GM18519 (cell line): ENCODE results near the gene ZNF385C.

Experiments used
- ATAC-seq: cut with Tn5 transposase; IDR thresholded peaks from one replicate; pipeline ENCODE4 v1.9.1; 2021; ENCODE audit warnings: mild to moderate bottlenecking, moderate library complexity; ENCODE audit not compliant: unreplicated experiment, low FRiP score

The ZNF385C gene

GRCh38 chr17:42079541-42079940 is 18.7 kb downstream of the ZNF385C start:
- ATAC-seq = no peak

DNA sequence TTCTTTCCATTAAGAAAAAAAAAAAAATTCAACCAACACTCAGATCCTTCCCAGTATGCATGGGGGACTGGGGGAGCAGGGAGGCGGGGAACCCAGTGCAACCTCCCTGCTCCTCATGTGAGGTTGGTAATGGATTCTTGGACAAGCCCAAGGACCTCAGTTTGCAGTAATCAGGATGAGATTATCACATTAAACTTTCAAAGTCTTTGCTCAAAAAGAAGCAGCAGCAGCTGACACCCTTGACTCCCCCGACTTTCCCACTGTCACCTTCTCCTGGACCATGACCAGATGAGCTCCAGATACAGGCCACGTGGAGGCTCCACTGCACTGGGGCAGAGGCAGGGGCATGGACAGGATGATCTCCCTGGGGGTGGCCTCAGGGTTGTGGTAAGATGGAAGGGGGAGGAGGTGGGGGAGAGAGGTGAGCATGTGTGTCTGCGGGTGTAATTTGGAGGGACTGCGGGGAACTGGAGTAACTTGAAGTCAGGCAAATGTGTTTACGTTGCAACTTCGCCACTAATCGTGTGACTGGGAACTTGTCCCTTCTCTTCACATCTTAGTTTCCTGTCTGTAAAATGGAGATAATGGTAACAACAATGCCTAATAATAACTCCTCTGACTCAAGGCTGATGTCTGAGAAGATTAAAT is 19.8 kb downstream of the ZNF385C start:
- ATAC-seq = no peak

- ATAC-seq = no peak
These were observed 20.5 kb downstream of the ZNF385C start for GRCh38 chr17:42077755-42078154.

DNA sequence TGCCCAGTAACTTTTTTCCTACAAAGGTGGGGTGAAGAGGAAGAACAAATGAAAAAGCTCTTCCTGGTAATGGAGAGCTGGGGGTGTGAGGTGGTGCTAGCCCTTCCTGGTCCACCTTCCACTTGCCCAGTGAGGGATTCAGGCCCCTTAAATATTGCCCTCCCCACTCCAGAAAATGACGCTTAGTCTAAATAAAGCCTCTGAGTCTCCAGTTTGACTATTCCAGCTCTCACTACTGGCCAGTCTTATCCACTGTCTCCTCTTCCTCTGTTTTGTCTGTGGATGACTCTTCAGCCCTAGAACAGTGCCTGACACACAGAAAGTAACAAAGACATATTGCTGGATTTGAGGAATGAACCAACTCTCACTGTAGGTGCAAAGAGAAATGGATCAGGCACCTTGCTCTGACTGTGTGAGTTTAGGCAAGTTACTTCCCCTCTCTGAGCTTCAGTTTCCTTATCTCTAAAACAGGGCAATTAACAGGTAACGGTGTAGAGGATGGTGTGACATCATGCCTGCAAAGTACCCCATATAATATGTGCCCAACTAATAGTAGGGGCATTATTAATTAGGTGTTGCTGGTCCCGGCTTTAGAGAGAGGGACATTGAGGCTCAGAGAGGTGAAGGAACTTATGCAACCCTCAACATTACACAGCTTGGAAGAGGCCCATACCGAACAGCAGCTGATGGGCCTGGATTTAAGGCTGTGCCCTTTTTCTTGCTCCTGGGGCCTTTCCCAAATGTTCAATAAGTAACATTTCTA is 21.3 kb downstream of the ZNF385C start:
- ATAC-seq = no peak

GRCh38 chr17:42075789-42076188 is 22.5 kb downstream of the ZNF385C start:
- no peak for ATAC-seq

GRCh38 chr17:42072323-42073187 is 25.7 kb downstream of the ZNF385C start:
- ATAC-seq = no peak

GRCh38 chr17:42071810-42072209 is 26.5 kb downstream of the ZNF385C start:
- no peak for ATAC-seq

- ATAC-seq = no peak
These were observed 29.3 kb downstream of the ZNF385C start for GRCh38 chr17:42068979-42069378.

DNA sequence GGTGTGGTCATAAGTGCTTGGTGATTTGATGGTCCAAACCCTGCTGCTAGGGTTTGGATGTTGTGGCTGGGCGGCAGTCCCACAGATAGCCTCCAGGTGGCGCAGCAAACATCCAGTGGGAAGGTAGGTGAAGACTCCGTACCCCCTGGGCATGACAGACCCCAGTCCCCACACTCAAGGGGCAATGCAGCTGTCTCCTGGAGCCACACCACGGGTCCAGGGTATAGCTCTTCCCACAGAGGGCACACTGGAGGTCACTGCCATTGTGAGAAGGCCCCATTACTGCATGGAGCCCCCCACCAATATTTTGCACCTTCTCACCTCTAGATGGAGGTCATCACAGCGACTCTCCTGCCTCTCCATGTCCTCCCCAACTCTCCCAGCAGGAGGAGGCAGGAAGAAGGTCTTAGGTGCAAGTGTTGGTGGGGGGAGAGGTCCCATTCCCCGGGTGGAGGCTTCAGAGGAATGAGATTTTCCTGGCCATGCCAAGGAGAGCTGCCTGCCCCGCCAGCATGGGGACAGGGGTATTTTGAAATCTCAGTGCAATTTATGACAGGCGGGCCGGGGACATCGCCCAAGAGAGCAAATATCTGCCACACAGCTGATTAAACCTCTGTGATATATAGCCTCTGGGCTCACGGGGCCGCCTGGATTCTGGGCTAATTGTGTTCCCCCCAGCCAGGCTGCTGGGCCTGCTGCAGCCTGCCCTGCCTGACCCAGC is 30.7 kb downstream of the ZNF385C start:
- no peak for ATAC-seq

DNA sequence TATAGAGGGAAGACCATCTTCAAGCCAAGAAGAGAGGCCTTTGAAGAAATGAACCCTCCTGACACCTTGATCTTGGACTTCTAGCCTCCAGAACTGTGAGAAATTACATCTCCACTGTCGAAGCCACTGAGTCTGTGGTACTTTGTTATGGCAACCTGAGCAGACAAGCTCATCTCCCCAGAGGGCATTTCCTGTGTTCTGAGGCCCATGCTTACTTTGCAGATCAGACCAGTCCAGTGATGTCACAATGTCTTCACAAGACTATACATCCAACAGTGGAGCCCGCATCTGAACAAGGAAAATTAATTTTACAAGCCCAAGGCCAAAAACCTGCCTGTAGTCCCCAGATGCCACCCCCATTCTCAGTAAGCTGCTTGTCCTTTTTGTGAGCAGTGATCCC is 33.1 kb downstream of the ZNF385C start:
- no peak for ATAC-seq

GRCh38 chr17:42062681-42063080 is 35.6 kb downstream of the ZNF385C start:
- ATAC-seq = no peak

DNA sequence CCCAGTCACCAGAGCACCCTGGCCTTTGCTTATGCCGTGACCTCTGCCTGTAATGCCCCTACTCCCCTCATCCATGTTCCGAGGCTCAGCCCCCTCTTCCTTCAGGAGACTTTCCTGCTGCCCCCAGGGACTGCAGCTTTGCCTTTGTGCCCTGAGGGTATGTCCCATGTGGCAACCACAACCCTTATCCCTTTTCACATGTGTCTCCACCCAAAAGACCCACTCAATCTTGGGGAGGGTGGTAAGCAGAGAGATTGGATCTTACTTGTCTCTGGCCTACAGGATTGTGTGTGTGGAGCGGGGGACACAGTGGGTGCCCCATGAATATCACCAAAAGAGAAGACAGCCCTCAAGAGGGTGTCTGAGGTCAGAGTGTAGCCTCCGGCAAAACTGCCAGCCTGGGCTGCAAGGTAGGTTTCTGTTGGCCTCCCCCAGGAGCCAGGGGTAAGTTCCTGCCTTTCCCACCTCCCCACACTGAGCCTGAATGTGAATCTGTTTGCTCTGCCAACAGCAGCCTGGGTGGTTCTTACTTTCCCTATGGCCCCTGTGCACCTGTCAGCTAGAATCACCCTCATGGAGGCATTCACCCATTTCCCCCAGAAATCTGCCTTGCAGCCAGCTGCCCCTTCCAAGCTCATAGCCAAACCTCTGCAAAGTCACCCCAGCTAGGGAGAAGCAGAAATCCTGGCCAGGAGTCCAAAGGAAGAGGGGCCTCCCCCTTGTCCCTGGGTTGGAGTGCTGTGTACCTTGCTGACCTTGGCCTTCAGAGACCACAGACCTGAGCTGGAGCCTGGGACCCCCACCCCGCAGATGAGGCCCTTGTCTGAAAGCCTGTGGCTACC is 36.4 kb downstream of the ZNF385C start:
- no peak for ATAC-seq

DNA sequence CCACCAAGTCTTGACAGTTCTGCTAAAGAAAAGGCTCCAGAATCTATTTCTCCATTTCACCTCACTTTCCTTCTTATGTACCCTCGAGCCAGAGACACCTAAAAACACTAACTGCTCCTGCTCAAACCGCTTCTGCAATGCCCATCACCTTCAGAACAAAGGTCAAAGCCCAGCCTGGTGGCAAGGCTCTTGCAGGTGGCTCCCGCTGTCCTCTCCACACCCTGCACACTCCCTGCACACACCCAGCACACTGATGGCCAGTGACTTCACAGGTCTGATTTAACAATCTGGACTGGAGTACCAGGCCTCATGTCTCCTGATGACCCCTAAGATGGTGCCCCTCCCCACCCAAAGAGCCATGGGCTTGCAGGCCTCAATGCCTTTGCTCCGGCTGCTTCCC is 38.0 kb downstream of the ZNF385C start:
- ATAC-seq = no peak

- no peak for ATAC-seq
These were observed 38.5 kb downstream of the ZNF385C start for GRCh38 chr17:42059815-42060214.

DNA sequence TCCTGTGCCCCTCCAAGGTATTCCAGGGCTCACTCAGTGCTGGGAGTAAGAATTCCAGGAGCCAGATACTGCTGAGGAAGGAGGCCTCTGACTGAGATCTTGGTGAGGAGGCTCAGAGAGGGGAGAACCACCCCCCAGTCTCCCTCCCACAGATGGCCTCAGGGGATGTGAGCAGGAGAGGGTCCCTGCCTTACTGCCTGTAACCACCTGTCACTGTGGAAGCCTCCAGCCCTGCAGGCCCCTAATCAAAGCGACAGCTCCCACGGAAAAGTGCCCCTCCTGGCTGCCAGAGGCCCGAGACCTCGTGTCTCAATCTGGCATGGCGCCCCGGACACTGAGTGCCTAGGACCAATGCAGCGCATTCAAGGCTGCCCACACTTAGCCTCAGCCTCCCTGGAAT is 40.2 kb downstream of the ZNF385C start:
- no peak for ATAC-seq

GRCh38 chr17:42056635-42057034 is 41.6 kb downstream of the ZNF385C start:
- no peak for ATAC-seq

GRCh38 chr17:42055496-42055895 is 42.8 kb downstream of the ZNF385C start:
- no peak for ATAC-seq

DNA sequence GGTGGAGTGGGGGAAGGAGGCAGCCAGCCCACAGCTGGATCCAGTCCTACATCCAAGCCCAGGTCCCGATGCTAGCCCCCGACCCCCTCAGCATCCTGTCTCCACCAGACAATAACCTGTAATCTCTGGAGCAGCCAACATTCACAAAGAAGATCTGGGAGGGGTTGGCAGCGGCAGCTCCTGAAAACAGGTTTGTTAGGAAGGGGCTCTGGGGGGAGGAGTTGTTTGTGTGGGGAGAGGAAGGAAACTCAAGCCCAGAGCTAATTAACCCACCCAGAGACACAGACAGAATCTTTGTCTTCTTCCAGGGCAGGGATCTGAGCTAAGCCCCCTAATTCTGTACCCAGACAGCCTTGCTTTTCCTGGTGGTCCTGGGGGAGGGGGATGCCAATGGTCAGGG is 43.2 kb downstream of the ZNF385C start:
- no peak for ATAC-seq

- ATAC-seq = no peak
These were observed 44.4 kb downstream of the ZNF385C start for GRCh38 chr17:42053731-42054500.
